WTC11 (cell line): ENCODE results near the gene AADAC.

Source experiments
- CTCF ChIP-seq: fragments of 200-600 bp; IDR thresholded peaks from 2 replicates; pipeline ENCODE4 v1.8.0; 2022; ENCODE audit warnings: antibody characterized with exemption
- E2F1 ChIP-seq: sonication (generic); formaldehyde crosslinking; IDR thresholded peaks from 2 replicates; pipeline ENCODE4 v1.8.0; 2022; ENCODE audit warnings: mild to moderate bottlenecking, missing genetic modification reagents
- ESRRA ChIP-seq: sonication (generic); formaldehyde crosslinking; IDR thresholded peaks from 2 replicates; pipeline ENCODE4 v1.8.1; 2022; ENCODE audit warnings: mild to moderate bottlenecking, missing genetic modification reagents, borderline replicate concordance
- FOXK1 ChIP-seq: sonication (generic); formaldehyde crosslinking; IDR thresholded peaks from 2 replicates; pipeline ENCODE4 v1.8.0; 2022; ENCODE audit warnings: mild to moderate bottlenecking, moderate library complexity, missing genetic modification reagents
- KAT7 ChIP-seq: sonication (generic); formaldehyde crosslinking; IDR thresholded peaks from 2 replicates; pipeline ENCODE4 v1.8.1; 2023; ENCODE audit warnings: missing genetic modification reagents, mild to moderate bottlenecking, borderline replicate concordance
- MAX ChIP-seq: sonication (generic); formaldehyde crosslinking; IDR thresholded peaks from 2 replicates; pipeline ENCODE4 v1.8.0; 2022; ENCODE audit warnings: mild to moderate bottlenecking, missing genetic modification reagents
- SP1 ChIP-seq: sonication (generic); formaldehyde crosslinking; conservative IDR thresholded peaks from 2 replicates; pipeline ENCODE4 v1.8.1; 2022; ENCODE audit warnings: missing genetic modification reagents
- ZBTB21 ChIP-seq: sonication (generic); formaldehyde crosslinking; IDR thresholded peaks from 2 replicates; pipeline ENCODE4 v1.8.1; 2023; ENCODE audit warnings: mild to moderate bottlenecking, missing genetic modification reagents, borderline replicate concordance
- ZNF121 ChIP-seq: sonication (generic); formaldehyde crosslinking; IDR thresholded peaks from 2 replicates; pipeline ENCODE4 v1.8.0; 2023; ENCODE audit warnings: missing genetic modification reagents
- ZNF281 ChIP-seq: sonication (generic); formaldehyde crosslinking; IDR thresholded peaks from 2 replicates; pipeline ENCODE4 v1.8.0; 2023; ENCODE audit warnings: mild to moderate bottlenecking, missing genetic modification reagents
- TF ChIP-seq, protein P1 (sequence below): sonication (generic); formaldehyde crosslinking; IDR thresholded peaks from 2 replicates; pipeline ENCODE4 v1.8.1; 2023; ENCODE audit warnings: mild to moderate bottlenecking, missing genetic modification reagents, moderate library complexity

- TF ChIP-seq CTCF (no peak), ESRRA (CRISPR knock-in tag) (no peak), MAX (CRISPR knock-in tag) (no peak), ZNF121 (CRISPR knock-in tag) (no peak), ZNF281 (no peak), ZBTB21 (CRISPR knock-in tag) (no peak), SP1 (CRISPR knock-in tag) (no peak), FOXK1 (CRISPR knock-in tag) (no peak), KAT7 (no peak), E2F1 (CRISPR knock-in tag) (no peak)
- TF ChIP-seq, protein P1, sequence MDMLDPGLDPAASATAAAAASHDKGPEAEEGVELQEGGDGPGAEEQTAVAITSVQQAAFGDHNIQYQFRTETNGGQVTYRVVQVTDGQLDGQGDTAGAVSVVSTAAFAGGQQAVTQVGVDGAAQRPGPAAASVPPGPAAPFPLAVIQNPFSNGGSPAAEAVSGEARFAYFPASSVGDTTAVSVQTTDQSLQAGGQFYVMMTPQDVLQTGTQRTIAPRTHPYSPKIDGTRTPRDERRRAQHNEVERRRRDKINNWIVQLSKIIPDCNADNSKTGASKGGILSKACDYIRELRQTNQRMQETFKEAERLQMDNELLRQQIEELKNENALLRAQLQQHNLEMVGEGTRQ (CRISPR knock-in tag): no peak
Measured at GRCh38 chr3:151766454-151766853, 47.5 kb upstream of the AADAC start.
